ENCODE measurements around the gene CLIC1. TPM values are rescaled to one million over a fixed set of nuclear protein-coding genes. Genes with fewer than 3 reads are reported as not detected.

The CLIC1 gene
- total RNA-seq, 4 donors from 2014 or later: 239 to 420 (median 333) TPM

GRCh38 chr6:31765910-31766794 lies 29.8 kb upstream of the CLIC1 start:
- Histone ChIP-seq H3K27ac (no peak overlapping the region), H3K9me3 (no peaks in the 10 kb centered on the region), H3K36me3 (peaks cover 8% of the 10 kb centered on the region), H3K4me1 (peaks cover 26% of the 10 kb centered on the region), H3K27me3 (no peaks in the 10 kb centered on the region), H3K4me3 (peak overlapping the region; percentile 15)
- DNase-seq (ENCODE audit: low spot score in 2 of 2): no peak
- TF ChIP-seq POLR2AphosphoS5 (IDR thresholded peaks at IDR 0.05): no peak
- TF ChIP-seq, protein P1, sequence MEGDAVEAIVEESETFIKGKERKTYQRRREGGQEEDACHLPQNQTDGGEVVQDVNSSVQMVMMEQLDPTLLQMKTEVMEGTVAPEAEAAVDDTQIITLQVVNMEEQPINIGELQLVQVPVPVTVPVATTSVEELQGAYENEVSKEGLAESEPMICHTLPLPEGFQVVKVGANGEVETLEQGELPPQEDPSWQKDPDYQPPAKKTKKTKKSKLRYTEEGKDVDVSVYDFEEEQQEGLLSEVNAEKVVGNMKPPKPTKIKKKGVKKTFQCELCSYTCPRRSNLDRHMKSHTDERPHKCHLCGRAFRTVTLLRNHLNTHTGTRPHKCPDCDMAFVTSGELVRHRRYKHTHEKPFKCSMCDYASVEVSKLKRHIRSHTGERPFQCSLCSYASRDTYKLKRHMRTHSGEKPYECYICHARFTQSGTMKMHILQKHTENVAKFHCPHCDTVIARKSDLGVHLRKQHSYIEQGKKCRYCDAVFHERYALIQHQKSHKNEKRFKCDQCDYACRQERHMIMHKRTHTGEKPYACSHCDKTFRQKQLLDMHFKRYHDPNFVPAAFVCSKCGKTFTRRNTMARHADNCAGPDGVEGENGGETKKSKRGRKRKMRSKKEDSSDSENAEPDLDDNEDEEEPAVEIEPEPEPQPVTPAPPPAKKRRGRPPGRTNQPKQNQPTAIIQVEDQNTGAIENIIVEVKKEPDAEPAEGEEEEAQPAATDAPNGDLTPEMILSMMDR (IDR thresholded peaks at IDR 0.05): no peak
- no peak for TF ChIP-seq EP300 (IDR thresholded peaks at IDR 0.05)
- no peak for TF ChIP-seq POLR2A (IDR thresholded peaks at IDR 0.05)
- 63% methylated on average over 17 of the region's 42 CpGs for WGBS

GRCh38 chr6:31765559-31765909 lies 29.2 kb upstream of the CLIC1 start:
- Histone ChIP-seq H3K27ac (no peak overlapping the region), H3K4me1 (peaks cover 26% of the 10 kb centered on the region), H3K36me3 (peaks cover 12% of the 10 kb centered on the region), H3K27me3 (no peaks in the 10 kb centered on the region), H3K9me3 (no peaks in the 10 kb centered on the region), H3K4me3 (no peak overlapping the region)
- WGBS: 78% methylated on average over 6 of the region's 9 CpGs
- no peak for DNase-seq (ENCODE audit: low spot score in 2 of 2)
- TF ChIP-seq, protein P1 (IDR thresholded peaks at IDR 0.05): no peak
- TF ChIP-seq EP300 (IDR thresholded peaks at IDR 0.05) (no peak), POLR2A (IDR thresholded peaks at IDR 0.05) (no peak)

- H3K27me3 ChIP-seq: no peaks in the 10 kb centered on the region
- H3K27ac ChIP-seq: no peak overlapping the region
- 54% methylated on average over 4 of the region's 4 CpGs for WGBS
These were observed 27.9 kb upstream of the CLIC1 start for GRCh38 chr6:31764198-31764597.

GRCh38 chr6:31763619-31763940 lies 27.2 kb upstream of the CLIC1 start:
- WGBS: 38% methylated on average over 1 of the region's 1 CpG

More at GRCh38 chr6:31764198-31764597, 27.9 kb upstream of the CLIC1 start:
- H3K4me1 ChIP-seq: peaks cover 23% of the 10 kb centered on the region
- no peak overlapping the region for H3K4me3 ChIP-seq
- H3K36me3 ChIP-seq: peaks cover 20% of the 10 kb centered on the region
- H3K9me3 ChIP-seq: no peaks in the 10 kb centered on the region
- DNase-seq (ENCODE audit: low spot score in 2 of 2): no peak
- TF ChIP-seq POLR2A (IDR thresholded peaks at IDR 0.05) (no peak), EP300 (IDR thresholded peaks at IDR 0.05) (no peak), POLR2AphosphoS5 (IDR thresholded peaks at IDR 0.05) (no peak)
- TF ChIP-seq, protein P1 (IDR thresholded peaks at IDR 0.05): no peak

More at GRCh38 chr6:31763619-31763940, 27.2 kb upstream of the CLIC1 start:
- no peak for DNase-seq (ENCODE audit: low spot score in 2 of 2)
- Histone ChIP-seq H3K9me3 (no peaks in the 10 kb centered on the region), H3K27ac (no peak overlapping the region), H3K4me1 (peaks cover 23% of the 10 kb centered on the region), H3K4me3 (no peak overlapping the region), H3K36me3 (peaks cover 22% of the 10 kb centered on the region), H3K27me3 (no peaks in the 10 kb centered on the region)
- no peak for TF ChIP-seq EP300 (IDR thresholded peaks at IDR 0.05)
- TF ChIP-seq, protein P1 (IDR thresholded peaks at IDR 0.05): no peak
- TF ChIP-seq POLR2AphosphoS5 (IDR thresholded peaks at IDR 0.05): no peak
- TF ChIP-seq POLR2A (IDR thresholded peaks at IDR 0.05): no peak
